GM20000 (cell line): ENCODE measurements around the gene ANO7.

Experiments used
- DNase-seq: peaks from one replicate; pipeline ENCODE4 v3.0.0; 2012; ENCODE audit warnings: low spot score
- CTCF ChIP-seq: IDR thresholded peaks from 2 replicates; pipeline ENCODE4 v1.5.1; 2012; ENCODE audit warnings: mild to moderate bottlenecking, control low read depth; ENCODE audit errors: extremely low read depth, missing control alignments

Gene ANO7

DNA sequence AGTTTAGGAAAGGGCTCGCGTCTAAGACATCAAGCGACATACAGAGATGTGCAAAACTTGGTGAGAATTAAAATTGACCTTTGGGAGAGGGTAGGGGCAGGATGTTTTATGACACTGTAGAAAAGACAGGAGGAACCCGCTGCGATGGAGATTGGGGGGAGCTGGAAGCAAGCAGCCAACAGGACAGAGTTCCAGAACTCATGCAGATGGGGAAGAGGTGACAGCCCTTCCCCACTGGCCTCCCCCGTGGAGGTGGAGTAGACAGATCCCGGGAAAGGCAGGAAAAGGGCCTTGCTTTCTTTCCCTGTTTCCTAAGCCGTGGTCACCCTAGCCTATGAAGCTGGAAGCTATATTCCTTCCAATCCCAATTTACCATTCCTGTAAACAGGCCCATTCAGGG lies 39.1 kb downstream of the ANO7 start:
- no peak for DNase-seq
- no peak for TF ChIP-seq CTCF

DNA sequence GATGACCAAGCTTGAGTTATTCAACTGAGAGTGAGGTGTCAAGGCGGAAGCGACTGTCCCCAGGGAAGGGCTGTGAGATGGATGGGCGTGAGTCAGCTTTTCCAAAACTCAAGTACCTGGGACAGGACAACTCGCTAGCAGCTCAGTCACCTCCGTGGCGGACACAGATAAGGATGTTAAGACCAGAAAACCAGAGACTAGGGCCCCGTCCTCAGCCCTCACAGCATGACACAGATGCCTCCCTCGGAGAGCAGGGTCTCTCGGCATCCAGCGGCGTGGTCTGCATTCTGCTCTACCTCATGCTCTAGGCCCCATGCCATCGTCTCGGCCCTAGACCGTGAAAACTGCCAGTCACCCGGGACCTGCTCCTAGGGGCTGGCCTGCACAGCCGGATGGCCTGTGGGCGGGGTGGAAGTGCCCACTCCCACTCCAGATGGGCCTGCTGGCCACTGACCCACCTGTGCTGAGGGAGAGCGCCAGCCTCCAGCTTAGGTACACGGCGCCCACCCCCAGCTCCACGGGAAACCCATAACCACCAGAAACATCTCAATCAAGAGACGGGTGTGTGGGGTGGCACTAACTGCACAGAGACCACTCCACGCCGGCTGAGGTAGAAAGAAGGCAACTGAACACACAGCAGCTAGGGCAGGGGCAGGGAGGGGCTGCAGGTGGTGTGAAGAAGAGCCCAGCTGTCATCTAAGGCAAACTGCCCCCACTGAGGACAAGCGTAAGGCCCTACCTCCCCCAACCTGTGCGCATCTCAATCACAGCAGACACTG lies 39.8 kb downstream of the ANO7 start:
- no peak for DNase-seq
- TF ChIP-seq CTCF = no peak

- DNase-seq = no peak
- TF ChIP-seq CTCF = no peak
Observed at GRCh38 chr2:241228860-241229516, 40.5 kb downstream of the ANO7 start.

- DNase-seq = no peak
- TF ChIP-seq CTCF = no peak
Observed at GRCh38 chr2:241229563-241230401, 41.3 kb downstream of the ANO7 start.

DNA sequence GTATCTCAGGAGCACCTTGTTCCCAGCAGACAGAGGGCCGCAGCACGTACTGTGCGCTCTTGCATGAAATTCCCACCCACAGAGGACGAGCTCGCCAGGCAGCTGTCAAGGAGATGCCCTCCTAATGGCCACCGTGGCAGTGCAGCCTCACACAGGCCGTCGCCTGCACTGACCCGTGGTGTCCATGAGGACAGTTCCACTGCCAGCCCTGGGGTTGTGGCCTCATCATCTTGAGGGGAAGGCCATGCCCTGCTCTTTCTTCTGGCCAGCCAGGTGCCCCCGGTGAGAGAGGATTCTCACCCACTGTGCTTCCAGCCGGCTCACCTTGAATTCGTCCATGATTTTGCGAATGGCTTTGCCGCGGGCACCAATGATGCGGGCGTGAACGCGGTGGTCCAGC lies 42.0 kb downstream of the ANO7 start:
- no peak for TF ChIP-seq CTCF
- DNase-seq = no peak

DNA sequence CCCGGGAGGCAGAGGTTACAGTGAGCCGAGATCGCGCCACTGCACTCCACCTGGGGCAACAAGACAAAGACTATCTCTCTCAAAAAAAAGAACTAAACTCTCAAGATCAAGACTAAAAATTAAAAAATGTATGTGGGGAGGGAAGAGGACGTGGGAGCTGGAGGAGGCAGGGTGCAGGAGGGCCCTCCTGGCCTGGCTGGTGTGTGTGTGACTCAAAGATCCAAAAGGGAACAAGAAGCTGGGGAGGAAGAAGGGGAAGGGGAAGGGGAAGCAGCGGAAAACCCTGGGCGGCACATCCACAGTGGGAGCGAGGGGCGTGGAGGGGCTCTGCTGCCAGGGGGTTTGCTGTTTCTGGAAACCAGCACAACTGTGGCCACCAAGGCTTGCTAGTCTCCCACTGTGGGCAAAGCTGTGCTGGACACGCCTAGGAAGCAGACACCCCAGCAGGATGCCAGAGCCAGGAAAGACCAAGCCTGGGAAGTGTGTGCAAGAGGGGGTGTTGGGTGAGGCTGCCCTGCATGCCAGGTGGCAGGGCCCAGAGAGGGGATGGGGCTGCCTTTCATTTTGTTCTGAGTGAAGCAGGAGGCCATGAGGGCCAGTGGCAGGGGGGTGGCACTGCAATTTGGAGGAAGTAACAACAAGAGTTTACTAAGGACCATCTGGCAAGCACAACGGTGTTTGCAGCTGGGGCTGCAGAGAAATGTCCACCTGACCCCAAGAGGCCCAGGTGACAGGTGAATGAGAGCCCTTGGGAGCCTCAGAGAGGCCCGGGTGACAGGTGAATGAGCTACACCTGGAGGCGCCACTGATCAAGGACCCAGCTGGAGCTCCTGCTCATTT lies 44.5 kb downstream of the ANO7 start:
- DNase-seq = no peak
- no peak for TF ChIP-seq CTCF
